ENCODE results near the gene JAG1. TPM values are rescaled to one million over a fixed set of nuclear protein-coding genes. Genes with fewer than 3 reads are reported as not detected.

The JAG1 gene
- total and polyA plus RNA-seq, 2 donors from 2014 or later, result 18.0 to 132 TPM

DNA sequence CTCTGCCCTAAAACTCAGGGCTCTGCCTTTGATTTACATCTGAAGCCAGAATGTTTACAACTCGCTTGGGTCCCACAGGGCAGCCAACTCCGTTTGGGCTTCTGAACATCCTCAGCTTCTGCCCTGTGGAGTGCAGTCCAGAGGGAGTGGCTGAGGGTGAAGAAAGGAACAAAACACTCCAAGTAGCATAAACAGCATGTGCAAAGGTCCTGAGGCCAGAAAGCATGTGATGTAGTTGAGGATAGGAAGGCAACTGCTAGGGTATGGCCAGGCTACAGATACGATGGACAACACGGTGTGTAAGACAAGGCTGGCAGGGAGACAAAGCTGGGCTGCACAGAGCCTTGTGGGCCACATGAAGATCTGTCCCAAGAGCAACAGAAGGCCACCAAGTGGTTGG is 12.5 kb downstream of the JAG1 start:
- H3K4me1 ChIP-seq (ENCODE audit: control insufficient read depth in 2 of 3, insufficient read depth in 2 of 3, low read depth in 1 of 3, low read length in 3 of 3), result peaks cover 5 to 41% (median 25%) of the 10 kb centered on the region in 3 donors
- H3K27ac ChIP-seq (ENCODE audit: low read depth in 2 of 2, low read length in 2 of 2), result peak overlapping the region in 1 of 2 donors; percentile 26

GRCh38 chr20:10660661-10661060 is 13.1 kb downstream of the JAG1 start:
- peak in 1 of 5 donors; percentile 29 for DNase-seq
- Histone ChIP-seq H3K4me3 (ENCODE audit: low read length in 3 of 3) (no peak overlapping the region), H3K9ac (ENCODE audit: low read length in 3 of 3) (no peak overlapping the region), H3K4me1 (ENCODE audit: control insufficient read depth in 2 of 3, insufficient read depth in 2 of 3, low read depth in 1 of 3, low read length in 3 of 3) (peaks cover 5 to 36% (median 24%) of the 10 kb centered on the region in 3 donors), H3K36me3 (ENCODE audit: control insufficient read depth in 2 of 3, insufficient read depth in 3 of 3, low read length in 3 of 3) (peaks cover 9 to 63% (median 20%) of the 10 kb centered on the region in 3 donors), H3K9me3 (ENCODE audit: control insufficient read depth in 2 of 3, insufficient read depth in 1 of 3, low read length in 3 of 3) (no peaks in the 10 kb centered on the region), H3K27ac (ENCODE audit: low read depth in 2 of 2, low read length in 2 of 2) (no peak overlapping the region), H3K27me3 (ENCODE audit: control insufficient read depth, insufficient read depth, low read length) (no peaks in the 10 kb centered on the region)
- FAIRE-seq, result no peak
- TF ChIP-seq, protein P1, sequence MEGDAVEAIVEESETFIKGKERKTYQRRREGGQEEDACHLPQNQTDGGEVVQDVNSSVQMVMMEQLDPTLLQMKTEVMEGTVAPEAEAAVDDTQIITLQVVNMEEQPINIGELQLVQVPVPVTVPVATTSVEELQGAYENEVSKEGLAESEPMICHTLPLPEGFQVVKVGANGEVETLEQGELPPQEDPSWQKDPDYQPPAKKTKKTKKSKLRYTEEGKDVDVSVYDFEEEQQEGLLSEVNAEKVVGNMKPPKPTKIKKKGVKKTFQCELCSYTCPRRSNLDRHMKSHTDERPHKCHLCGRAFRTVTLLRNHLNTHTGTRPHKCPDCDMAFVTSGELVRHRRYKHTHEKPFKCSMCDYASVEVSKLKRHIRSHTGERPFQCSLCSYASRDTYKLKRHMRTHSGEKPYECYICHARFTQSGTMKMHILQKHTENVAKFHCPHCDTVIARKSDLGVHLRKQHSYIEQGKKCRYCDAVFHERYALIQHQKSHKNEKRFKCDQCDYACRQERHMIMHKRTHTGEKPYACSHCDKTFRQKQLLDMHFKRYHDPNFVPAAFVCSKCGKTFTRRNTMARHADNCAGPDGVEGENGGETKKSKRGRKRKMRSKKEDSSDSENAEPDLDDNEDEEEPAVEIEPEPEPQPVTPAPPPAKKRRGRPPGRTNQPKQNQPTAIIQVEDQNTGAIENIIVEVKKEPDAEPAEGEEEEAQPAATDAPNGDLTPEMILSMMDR (IDR thresholded peaks at IDR 0.05; ENCODE audit: borderline replicate concordance, extremely low read depth, insufficient read depth), result no peak
- intact Hi-C loops (cut with DNase I), result no loop called here

More for the DNA sequence above, 12.5 kb downstream of the JAG1 start:
- DNase-seq, result peak in 1 of 5 donors; percentile 19
- H3K36me3 ChIP-seq (ENCODE audit: control insufficient read depth in 2 of 3, insufficient read depth in 3 of 3, low read length in 3 of 3), result peaks cover 9 to 57% (median 19%) of the 10 kb centered on the region in 3 donors
- FAIRE-seq, result no peak
- no peaks in the 10 kb centered on the region for H3K27me3 ChIP-seq (ENCODE audit: control insufficient read depth, insufficient read depth, low read length)
- no peak overlapping the region for H3K4me3 ChIP-seq (ENCODE audit: low read length in 3 of 3)
- H3K9ac ChIP-seq (ENCODE audit: low read length in 3 of 3), result no peak overlapping the region
- H3K9me3 ChIP-seq (ENCODE audit: control insufficient read depth in 2 of 3, insufficient read depth in 1 of 3, low read length in 3 of 3), result no peaks in the 10 kb centered on the region
- intact Hi-C loops (cut with DNase I), result no loop called here
- TF ChIP-seq, protein P1 (IDR thresholded peaks at IDR 0.05; ENCODE audit: borderline replicate concordance, extremely low read depth, insufficient read depth), result no peak

GRCh38 chr20:10659651-10660601 is 13.9 kb downstream of the JAG1 start:
- no peak overlapping the region for H3K4me3 ChIP-seq (ENCODE audit: low read length in 3 of 3)
- peaks cover 7 to 37% (median 24%) of the 10 kb centered on the region in 3 donors for H3K4me1 ChIP-seq (ENCODE audit: control insufficient read depth in 2 of 3, insufficient read depth in 2 of 3, low read depth in 1 of 3, low read length in 3 of 3)
- H3K9me3 ChIP-seq (ENCODE audit: control insufficient read depth in 2 of 3, insufficient read depth in 1 of 3, low read length in 3 of 3), result no peaks in the 10 kb centered on the region
- DNase-seq, result peak in 2 of 5 donors; percentile 40 to 46
- H3K36me3 ChIP-seq (ENCODE audit: control insufficient read depth in 2 of 3, insufficient read depth in 3 of 3, low read length in 3 of 3), result peaks cover 9 to 68% (median 21%) of the 10 kb centered on the region in 3 donors
- peak overlapping the region in 1 of 2 donors; percentile 42 for H3K27ac ChIP-seq (ENCODE audit: low read depth in 2 of 2, low read length in 2 of 2)
- TF ChIP-seq, protein P1 (IDR thresholded peaks at IDR 0.05; ENCODE audit: borderline replicate concordance, extremely low read depth, insufficient read depth), result no peak
- no peak for FAIRE-seq
- no peaks in the 10 kb centered on the region for H3K27me3 ChIP-seq (ENCODE audit: control insufficient read depth, insufficient read depth, low read length)
- no peak overlapping the region for H3K9ac ChIP-seq (ENCODE audit: low read length in 3 of 3)
- intact Hi-C loops (cut with DNase I), result no loop called here
